IMR-90 (cell line): ENCODE measurements around the gene SYNGR4. TPM values are rescaled to one million over a fixed set of nuclear protein-coding genes. Genes with fewer than 3 reads are reported as not detected.

ENCODE experiments used
- ATAC-seq: fragments of 200-7000 bp; cut with Tn5 transposase; 2 replicates; pipeline ENCODE4 v1.9.1; 2020; ENCODE audit warnings: low read depth, mild to moderate bottlenecking, moderate library complexity
- BruUV-seq: library from RNA; stranded (reverse); fragments of 400-500 nt; replicated peaks from 2 replicates; lab custom pipeline; 2021; lab: Mats Ljungman, UMichigan
- CTCF ChIA-PET: fragments of 300-600 bp; formaldehyde crosslinking; extraction: SDS; loops from one replicate; lab custom pipeline; 2021; ENCODE audit warnings: antibody characterized with exemption; lab: Yijun Ruan, JAX
- POLR2A ChIA-PET: fragments of 300-600 bp; sonication (Branson Sonifier 250); formaldehyde crosslinking; loops from one replicate; lab custom pipeline; 2022; ENCODE audit warnings: antibody characterized with exemption; ENCODE audit not compliant: unreplicated experiment; lab: Charles Lee
- DNase-seq: peaks from one replicate; pipeline ENCODE4 v3.0.0; 2013
- H2AFZ ChIP-seq: replicated peaks from 2 replicates; pipeline ENCODE3; 2013; ENCODE audit warnings: low read length, mild to moderate bottlenecking; ENCODE audit not compliant: poor library complexity
- H2AK5ac ChIP-seq: 2 replicates; pipeline ENCODE4 v1.6.1; 2013; ENCODE audit warnings: low read depth, low read length, inconsistent platforms
- H2AK9ac ChIP-seq: replicated peaks from 2 replicates; pipeline ENCODE3; 2013; ENCODE audit warnings: mild to moderate bottlenecking, low read depth, low read length, moderate library complexity; ENCODE audit not compliant: poor library complexity
- H2BK120ac ChIP-seq: 2 replicates; pipeline ENCODE4 v1.6.1; 2013; ENCODE audit warnings: low read depth, low read length, inconsistent platforms
- H2BK15ac ChIP-seq: 3 replicates; pipeline ENCODE4 v1.6.1; 2013; ENCODE audit warnings: low read depth, low read length, inconsistent platforms
- H2BK20ac ChIP-seq: 2 replicates; pipeline ENCODE4 v1.6.1; 2013; ENCODE audit warnings: low read depth, mild to moderate bottlenecking, inconsistent platforms, low read length, moderate library complexity
- H2BK5ac ChIP-seq: 2 replicates; pipeline ENCODE4 v1.6.1; 2013; ENCODE audit warnings: mild to moderate bottlenecking, low read depth, low read length, inconsistent platforms; ENCODE audit not compliant: poor library complexity, severe bottlenecking
- H3K14ac ChIP-seq: replicated peaks from 2 replicates; pipeline ENCODE4 v1.6.1; 2013; ENCODE audit warnings: low read depth, low read length, inconsistent platforms
- H3K18ac ChIP-seq: 2 replicates; pipeline ENCODE4 v1.6.1; 2013; ENCODE audit warnings: low read depth, low read length, control low read depth
- H3K23ac ChIP-seq: 2 replicates; pipeline ENCODE4 v1.6.1; 2013; ENCODE audit warnings: low read depth, low read length, inconsistent platforms
- H3K27ac ChIP-seq: 2 replicates; pipeline ENCODE4 v1.5.1; 2013; ENCODE audit warnings: mild to moderate bottlenecking, control low read depth, low read length; ENCODE audit not compliant: insufficient read depth
- H3K27me3 ChIP-seq: 2 replicates; pipeline ENCODE4 v1.6.1; 2013; ENCODE audit warnings: low read length; ENCODE audit not compliant: control insufficient read depth, insufficient read depth
- H3K36me3 ChIP-seq: 2 replicates; pipeline ENCODE4 v1.6.1; 2013; ENCODE audit warnings: low read length, mixed read lengths; ENCODE audit not compliant: control insufficient read depth, insufficient read depth
- H3K4ac ChIP-seq: 2 replicates; pipeline ENCODE4 v1.6.1; 2013; ENCODE audit warnings: low read depth, low read length, inconsistent platforms
- H3K4me1 ChIP-seq: 2 replicates; pipeline ENCODE4 v1.6.1; 2013; ENCODE audit warnings: low read length, mixed read lengths; ENCODE audit not compliant: control insufficient read depth, insufficient read depth
- H3K4me2 ChIP-seq: 2 replicates; pipeline ENCODE4 v1.6.1; 2013; ENCODE audit warnings: low read depth, mild to moderate bottlenecking, control low read depth, low read length, moderate library complexity
- H3K4me3 ChIP-seq: 2 replicates; pipeline ENCODE4 v1.5.1; 2013; ENCODE audit warnings: low read depth, mild to moderate bottlenecking, control low read depth, low read length, moderate library complexity; ENCODE audit not compliant: insufficient read depth
- H3K56ac ChIP-seq: 2 replicates; pipeline ENCODE4 v1.6.1; 2013; ENCODE audit warnings: low read length, inconsistent platforms; ENCODE audit not compliant: insufficient read depth; ENCODE audit errors: extremely low read depth
- H3K79me1 ChIP-seq, 2 experiments: 2 replicates each; pipeline ENCODE4 v1.6.1; 2013; ENCODE audit warnings: low read length in 2 of 2, inconsistent platforms in 1 of 2, low read depth in 1 of 2
- H3K9ac ChIP-seq: 2 replicates; pipeline ENCODE4 v1.6.1; 2013; ENCODE audit warnings: low read depth, low read length, control low read depth
- H3K9me1 ChIP-seq: 2 replicates; pipeline ENCODE4 v1.6.1; 2013; ENCODE audit warnings: low read length, inconsistent platforms; ENCODE audit not compliant: insufficient read depth
- H3K9me3 ChIP-seq: 2 replicates; pipeline ENCODE4 v1.6.1; 2013; ENCODE audit warnings: low read length; ENCODE audit not compliant: control insufficient read depth, insufficient read depth
- H4K20me1 ChIP-seq: 2 replicates; pipeline ENCODE4 v1.6.1; 2013; ENCODE audit warnings: low read length, inconsistent platforms; ENCODE audit not compliant: insufficient read depth
- H4K5ac ChIP-seq: 2 replicates; pipeline ENCODE4 v1.6.1; 2013; ENCODE audit warnings: mild to moderate bottlenecking, low read depth, low read length, control low read depth
- H4K8ac ChIP-seq, 2 experiments: 2 replicates each; pipeline ENCODE4 v1.6.1; 2013; ENCODE audit warnings: low read depth in 2 of 2, low read length in 2 of 2, control low read depth in 1 of 2, inconsistent platforms in 1 of 2
- H4K91ac ChIP-seq: 2 replicates; pipeline ENCODE4 v1.6.1; 2013; ENCODE audit warnings: low read depth, low read length, inconsistent platforms; ENCODE audit not compliant: insufficient read depth
- BHLHE40 ChIP-seq: fragments of 150-350 bp; IDR thresholded peaks from 2 replicates; pipeline ENCODE4 v1.6.1; 2016; ENCODE audit warnings: mild to moderate bottlenecking, low read depth, low read length
- CEBPB ChIP-seq: IDR thresholded peaks from 2 replicates; pipeline ENCODE4 v1.6.1; 2012; ENCODE audit warnings: low read depth, low read length, improper control_type of control experiment
- CHD1 ChIP-seq: IDR thresholded peaks from 2 replicates; pipeline ENCODE4 v1.6.1; 2012; ENCODE audit warnings: low read depth, low read length, improper control_type of control experiment
- FOS ChIP-seq: fragments of 150-350 bp; IDR thresholded peaks from 2 replicates; pipeline ENCODE4 v1.6.1; 2016; ENCODE audit warnings: low read depth, low read length
- MAFK ChIP-seq: IDR thresholded peaks from 2 replicates; pipeline ENCODE4 v1.6.1; 2012; ENCODE audit warnings: low read depth, low read length, improper control_type of control experiment
- MAZ ChIP-seq: IDR thresholded peaks from 2 replicates; pipeline ENCODE4 v1.6.1; 2012; ENCODE audit warnings: low read depth, mild to moderate bottlenecking, low read length, improper control_type of control experiment, moderate library complexity, borderline replicate concordance
- MXI1 ChIP-seq: IDR thresholded peaks from 2 replicates; pipeline ENCODE4 v1.6.1; 2012; ENCODE audit warnings: low read depth, mild to moderate bottlenecking, low read length, moderate library complexity, borderline replicate concordance
- NFE2L2 ChIP-seq: fragments of 150-350 bp; IDR thresholded peaks from 2 replicates; pipeline ENCODE4 v1.6.1; 2016; ENCODE audit warnings: low read depth, mild to moderate bottlenecking, low read length
- POLR2A ChIP-seq: IDR thresholded peaks from 2 replicates; pipeline ENCODE4 v1.6.1; 2012; ENCODE audit warnings: mild to moderate bottlenecking, low read depth, low read length
- RAD21 ChIP-seq: IDR thresholded peaks from 2 replicates; pipeline ENCODE4 v1.6.1; 2012; ENCODE audit warnings: low read length, improper control_type of control experiment
- RCOR1 ChIP-seq: IDR thresholded peaks from 2 replicates; pipeline ENCODE4 v1.6.1; 2012; ENCODE audit warnings: mild to moderate bottlenecking, low read length, improper control_type of control experiment; ENCODE audit not compliant: insufficient replicate concordance
- RFX5 ChIP-seq: IDR thresholded peaks from 2 replicates; pipeline ENCODE4 v1.8.0; 2012; ENCODE audit warnings: low read depth, mild to moderate bottlenecking, low read length, moderate library complexity
- SMC3 ChIP-seq: fragments of 150-350 bp; IDR thresholded peaks from 2 replicates; pipeline ENCODE4 v1.6.1; 2016; ENCODE audit warnings: low read depth, mild to moderate bottlenecking, antibody characterized with exemption, low read length, moderate library complexity
- USF2 ChIP-seq: fragments of 150-350 bp; IDR thresholded peaks from 2 replicates; pipeline ENCODE4 v1.6.1; 2017; ENCODE audit warnings: mild to moderate bottlenecking, antibody characterized with exemption, low read length, low read depth
- WGBS, 2 experiments: methylation state at CpG; one replicate each; pipeline versions ENCODE4 v1.1.5 to v1.1.7; 2013; ENCODE audit warnings: missing lambda C conversion rate in 2 of 2; ENCODE audit not compliant: insufficient read length in 1 of 2; ENCODE audit errors: extremely low coverage in 2 of 2; 5-methylcytosine and 5-hydroxymethylcytosine counted together
- dilution Hi-C: fragments of 300-500 bp; cut with HindIII; formaldehyde crosslinking; loops from one replicate; pipeline ENCODE4 v1.14.3; 2018; ENCODE audit warnings: low sequenced_read_pairs; ENCODE audit not compliant: unreplicated experiment
- in situ Hi-C: fragments of 300-500 bp; cut with MboI; formaldehyde crosslinking; loops from 3 replicates; pipeline ENCODE4 v1.14.3; 2019; ENCODE audit warnings: low sequenced_read_pairs, inconsistent platforms, mixed read lengths
- intact Hi-C: fragments of 100-400 bp; cut with micrococcal nuclease; formaldehyde crosslinking; loops from 2 replicates; pipeline ENCODE4 v1.10.0; 2022
- polyA plus RNA-seq, 3 experiments: library from polyadenylated mRNA; depleted of rRNA; stranded (reverse); fragments of >200 nt; gene quantifications; 2 replicates each; pipeline ENCODE4 v1.2.3, GENCODE V29; 2012; ENCODE audit warnings: low replicate concordance in 1 of 3
- total RNA-seq: library from RNA; depleted of rRNA; stranded (reverse); fragments of >200 nt; gene quantifications from 2 replicates; pipeline ENCODE4 v1.2.3, GENCODE V29; 2012
- TF ChIP-seq, protein P1 (sequence below): conservative IDR thresholded peaks from 2 replicates; pipeline ENCODE4 v1.5.1; 2012; ENCODE audit warnings: mild to moderate bottlenecking, low read depth, low read length, improper control_type of control experiment

Gene SYNGR4
- total and polyA plus RNA-seq, 2 of the 4 experiments (the other 2 are of a cell fraction): not detected

DNA sequence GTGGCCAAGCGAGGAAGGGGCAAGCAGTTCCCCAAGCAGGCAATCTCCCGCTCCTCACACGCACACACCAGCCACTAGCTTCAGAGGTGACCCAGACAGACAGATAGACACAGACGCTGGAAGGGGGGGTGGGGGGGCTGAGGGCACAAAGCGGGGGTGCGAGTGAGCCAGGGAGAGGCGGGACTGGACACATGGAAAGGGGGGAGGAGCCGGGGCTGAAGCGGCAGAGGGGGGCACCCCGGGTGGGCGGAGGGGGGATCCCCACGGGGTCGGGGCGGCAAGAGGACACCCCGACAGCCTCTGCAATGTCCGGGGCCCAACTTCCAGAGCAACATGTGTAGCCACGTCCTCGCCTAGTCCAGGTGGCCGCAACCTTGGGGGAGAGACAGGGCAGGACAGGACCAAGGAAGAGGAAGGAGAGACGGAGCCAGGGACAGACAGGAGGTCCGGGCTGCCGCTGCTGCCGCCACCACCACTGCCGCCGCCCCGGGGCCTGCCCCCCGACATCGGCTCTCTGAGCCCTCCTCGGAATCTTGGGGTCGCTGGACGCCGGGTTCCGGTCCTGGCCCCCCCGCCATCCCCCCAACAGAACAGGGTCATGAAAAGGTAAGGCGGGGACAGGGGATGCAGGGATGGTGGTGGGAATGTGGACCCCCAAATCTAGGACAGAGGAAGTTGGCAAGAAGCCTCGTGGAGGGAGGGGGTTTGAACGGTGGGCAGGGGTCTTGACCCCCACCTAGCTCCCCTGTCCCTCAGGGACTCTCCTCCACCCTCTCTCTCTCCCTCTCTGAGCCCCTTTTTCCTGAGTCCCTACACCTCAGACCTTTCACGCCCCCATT lies 30.4 kb downstream of the SYNGR4 start (continued):
- no peak for TF ChIP-seq CEBPB
- no peak for TF ChIP-seq POLR2A
- no peak for TF ChIP-seq NFE2L2

DNA sequence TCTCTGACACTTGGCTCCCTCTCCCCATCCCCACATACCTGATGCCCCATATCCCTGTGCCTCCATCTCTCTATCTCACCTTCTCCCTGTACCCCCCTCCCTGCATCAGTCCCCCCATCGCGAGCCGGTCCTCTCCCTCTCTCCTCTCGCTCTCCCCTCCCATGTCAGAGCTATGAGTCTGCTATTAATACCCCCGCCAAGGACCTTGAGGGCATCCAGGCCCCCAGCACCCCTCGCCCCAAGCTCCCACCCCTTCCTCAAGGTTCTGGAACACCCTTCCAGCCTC lies 30.9 kb downstream of the SYNGR4 start:
- H3K4me1 ChIP-seq: peaks cover 4% of the 10 kb centered on the region; the same call in 1 of the 2 replicates
- peaks cover 54% of the 10 kb centered on the region for H3K27me3 ChIP-seq
- DNase-seq: no peak
- no peak overlapping the region for H3K4me3 ChIP-seq
- no peaks in the 10 kb centered on the region for H3K36me3 ChIP-seq
- no peak overlapping the region for H2BK5ac ChIP-seq
- no peak overlapping the region for H3K9ac ChIP-seq
- dilution Hi-C loops: no loop called here
- H2BK20ac ChIP-seq: no peak overlapping the region
- H2AK9ac ChIP-seq: no peak overlapping the region
- no peaks in the 10 kb centered on the region for H3K9me3 ChIP-seq
- intact Hi-C loops: loop anchor here (10.0 kb wide), 1 partner anchor 70 kb away; the partner anchor contains the start of gene EMP3
- no peak overlapping the region for H3K27ac ChIP-seq
- no peak overlapping the region for H3K18ac ChIP-seq
- no peak overlapping the region for H3K14ac ChIP-seq
- no TSS peak for BruUV-seq
- in situ Hi-C loops: no loop called here
- TF ChIP-seq MXI1 (no peak), USF2 (no peak), BHLHE40 (no peak), SMC3 (no peak), RCOR1 (no peak), CHD1 (no peak), MAFK (no peak), MAZ (no peak), RFX5 (no peak), NFE2L2 (no peak), RAD21 (no peak), FOS (no peak)
- TF ChIP-seq, protein P1, sequence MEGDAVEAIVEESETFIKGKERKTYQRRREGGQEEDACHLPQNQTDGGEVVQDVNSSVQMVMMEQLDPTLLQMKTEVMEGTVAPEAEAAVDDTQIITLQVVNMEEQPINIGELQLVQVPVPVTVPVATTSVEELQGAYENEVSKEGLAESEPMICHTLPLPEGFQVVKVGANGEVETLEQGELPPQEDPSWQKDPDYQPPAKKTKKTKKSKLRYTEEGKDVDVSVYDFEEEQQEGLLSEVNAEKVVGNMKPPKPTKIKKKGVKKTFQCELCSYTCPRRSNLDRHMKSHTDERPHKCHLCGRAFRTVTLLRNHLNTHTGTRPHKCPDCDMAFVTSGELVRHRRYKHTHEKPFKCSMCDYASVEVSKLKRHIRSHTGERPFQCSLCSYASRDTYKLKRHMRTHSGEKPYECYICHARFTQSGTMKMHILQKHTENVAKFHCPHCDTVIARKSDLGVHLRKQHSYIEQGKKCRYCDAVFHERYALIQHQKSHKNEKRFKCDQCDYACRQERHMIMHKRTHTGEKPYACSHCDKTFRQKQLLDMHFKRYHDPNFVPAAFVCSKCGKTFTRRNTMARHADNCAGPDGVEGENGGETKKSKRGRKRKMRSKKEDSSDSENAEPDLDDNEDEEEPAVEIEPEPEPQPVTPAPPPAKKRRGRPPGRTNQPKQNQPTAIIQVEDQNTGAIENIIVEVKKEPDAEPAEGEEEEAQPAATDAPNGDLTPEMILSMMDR: no peak
- 0 out of 2 replicates have a peak overlapping the region, but pooled peaks have one; percentile 14 for H2AK5ac ChIP-seq
- CTCF ChIA-PET: no interaction called here
- H3K9me1 ChIP-seq: peaks cover 3% of the 10 kb centered on the region; the same call in 1 of the 2 replicates
- no peak overlapping the region for H2BK120ac ChIP-seq
- no peak overlapping the region for H4K8ac ChIP-seq
- no peak overlapping the region for H4K5ac ChIP-seq
- no peak overlapping the region for H3K4me2 ChIP-seq
- H4K20me1 ChIP-seq: peaks cover 3% of the 10 kb centered on the region
- H2AFZ ChIP-seq: no peak overlapping the region
- peaks cover 0 to 11% of the 10 kb centered on the region in 2 experiments; a peak in 3 of 4 replicates for H3K79me1 ChIP-seq
- no CpG with 5 or more reads among the region's 6 CpGs for WGBS, 2 experiments
- no peak for ATAC-seq
- H3K4ac ChIP-seq: no peak overlapping the region
- no peak overlapping the region for H3K23ac ChIP-seq
- no peak overlapping the region for H2BK15ac ChIP-seq
- H3K56ac ChIP-seq: no peak overlapping the region
- H4K91ac ChIP-seq: no peak overlapping the region
- POLR2A ChIA-PET: no interaction called here
